OCI-LY1 (cell line): ENCODE measurements around the gene DLGAP4.

Source experiments
- H2AFZ ChIP-seq: fragments of 200-600 bp; sonication (generic), shearing (Covaris generic); 2 replicates; pipeline ENCODE4 v1.6.0; 2014; ENCODE audit warnings: antibody characterized with exemption, mild to moderate bottlenecking, low read length
- H3F3A ChIP-seq: fragments of 200-600 bp; sonication (generic), shearing (Covaris generic); 2 replicates; pipeline ENCODE4 v1.6.0; 2014; ENCODE audit warnings: mild to moderate bottlenecking, antibody characterized with exemption, low read length, moderate library complexity; ENCODE audit not compliant: insufficient read depth
- H3K27ac ChIP-seq: fragments of 200-600 bp; sonication (generic); 2 replicates; pipeline ENCODE4 v1.5.1; 2014; ENCODE audit warnings: low read length, mixed run types, mild to moderate bottlenecking, low read depth; ENCODE audit not compliant: poor library complexity, severe bottlenecking
- H3K27me3 ChIP-seq: fragments of 200-600 bp; sonication (generic); 2 replicates; pipeline ENCODE4 v1.6.0; 2014; ENCODE audit warnings: antibody characterized with exemption, mild to moderate bottlenecking, low read length, moderate library complexity; ENCODE audit not compliant: insufficient read depth
- H3K36me3 ChIP-seq: fragments of 200-600 bp; sonication (generic); 2 replicates; pipeline ENCODE4 v1.6.1; 2014; ENCODE audit warnings: mild to moderate bottlenecking, antibody characterized with exemption, low read length, moderate library complexity, mixed read lengths; ENCODE audit not compliant: insufficient read depth
- H3K4me1 ChIP-seq: fragments of 200-600 bp; sonication (generic); 2 replicates; pipeline ENCODE4 v1.5.1; 2014; ENCODE audit warnings: mild to moderate bottlenecking, low read length, moderate library complexity; ENCODE audit not compliant: insufficient read depth, severe bottlenecking
- H3K4me2 ChIP-seq: fragments of 200-600 bp; sonication (generic), shearing (Covaris generic); 2 replicates; pipeline ENCODE4 v1.6.1; 2014; ENCODE audit warnings: low read length
- H3K4me3 ChIP-seq: fragments of 200-600 bp; sonication (generic); 2 replicates; pipeline ENCODE4 v1.5.1; 2014; ENCODE audit warnings: low read length, low read depth, mild to moderate bottlenecking, mixed read lengths; ENCODE audit not compliant: poor library complexity, severe bottlenecking
- H3K79me2 ChIP-seq: fragments of 200-600 bp; shearing (Covaris generic); 2 replicates; pipeline ENCODE4 v1.6.1; 2016; ENCODE audit warnings: mixed run types, low read length, mixed read lengths; ENCODE audit not compliant: insufficient read depth
- H3K9ac ChIP-seq: fragments of 200-600 bp; sonication (generic), shearing (Covaris generic); 2 replicates; pipeline ENCODE4 v1.6.1; 2014; ENCODE audit warnings: mild to moderate bottlenecking, low read length, mixed read lengths
- H3K9me2 ChIP-seq: fragments of 200-600 bp; sonication (generic), shearing (Covaris generic); 2 replicates; pipeline ENCODE4 v1.6.1; 2014; ENCODE audit warnings: low read depth, mild to moderate bottlenecking, low read length, mixed read lengths
- H3K9me3 ChIP-seq: fragments of 200-600 bp; shearing (Covaris generic); 2 replicates; pipeline ENCODE4 v1.6.1; 2014; ENCODE audit warnings: low read length, mixed read lengths
- H4K20me1 ChIP-seq: fragments of 200-600 bp; sonication (generic), shearing (Covaris generic); 2 replicates; pipeline ENCODE4 v1.6.0; 2016; ENCODE audit warnings: mild to moderate bottlenecking, low read length; ENCODE audit not compliant: insufficient read depth
- CTCF ChIP-seq: fragments of 200-600 bp; sonication (generic), shearing (Covaris generic); IDR thresholded peaks from 2 replicates; pipeline ENCODE4 v1.5.1; 2017; ENCODE audit warnings: mild to moderate bottlenecking, antibody characterized with exemption, low read length, moderate library complexity, mixed read lengths
- EZH2 ChIP-seq: fragments of 200-600 bp; sonication (generic), shearing (Covaris generic); IDR thresholded peaks from 2 replicates; pipeline ENCODE4 v1.8.0; 2017; ENCODE audit warnings: borderline replicate concordance, mixed run types, mild to moderate bottlenecking, antibody characterized with exemption, low read length, moderate library complexity, mixed read lengths

DLGAP4 gene

GRCh38 chr20:36468149-36469000 lies 162.2 kb downstream of the DLGAP4 start:
- no peaks in the 10 kb centered on the region for H4K20me1 ChIP-seq
- no peak overlapping the region for H2AFZ ChIP-seq
- no peaks in the 10 kb centered on the region for H3K79me2 ChIP-seq
- H3K27ac ChIP-seq, result no peak overlapping the region
- peaks cover 40% of the 10 kb centered on the region for H3K4me1 ChIP-seq
- no peak for TF ChIP-seq CTCF
- TF ChIP-seq EZH2, result no peak
- H3F3A ChIP-seq, result no peaks in the 10 kb centered on the region
- H3K9ac ChIP-seq, result no peak overlapping the region
- no peaks in the 10 kb centered on the region for H3K36me3 ChIP-seq
- no peak overlapping the region for H3K4me3 ChIP-seq
- no peaks in the 10 kb centered on the region for H3K27me3 ChIP-seq
- H3K4me2 ChIP-seq, result no peak overlapping the region
- H3K9me3 ChIP-seq, result no peaks in the 10 kb centered on the region
- H3K9me2 ChIP-seq, result no peaks in the 10 kb centered on the region

- Histone ChIP-seq H2AFZ (no peak overlapping the region), H3F3A (no peaks in the 10 kb centered on the region), H3K79me2 (no peaks in the 10 kb centered on the region), H3K4me2 (0 out of 2 replicates have a peak overlapping the region, but pooled peaks have one; percentile 16), H3K9ac (no peak overlapping the region), H4K20me1 (no peaks in the 10 kb centered on the region), H3K27ac (no peak overlapping the region), H3K4me1 (peaks cover 38% of the 10 kb centered on the region), H3K27me3 (no peaks in the 10 kb centered on the region), H3K9me2 (no peaks in the 10 kb centered on the region), H3K4me3 (no peak overlapping the region), H3K36me3 (no peaks in the 10 kb centered on the region), H3K9me3 (no peaks in the 10 kb centered on the region)
- no peak for TF ChIP-seq CTCF
- no peak for TF ChIP-seq EZH2
These were observed 163.8 kb downstream of the DLGAP4 start for GRCh38 chr20:36469973-36470372.

GRCh38 chr20:36471885-36472636 lies 165.9 kb downstream of the DLGAP4 start:
- H3K27ac ChIP-seq, result no peak overlapping the region
- no peaks in the 10 kb centered on the region for H4K20me1 ChIP-seq
- no peaks in the 10 kb centered on the region for H3K79me2 ChIP-seq
- H3K27me3 ChIP-seq, result no peaks in the 10 kb centered on the region
- H3F3A ChIP-seq, result no peaks in the 10 kb centered on the region
- no peak overlapping the region for H3K9ac ChIP-seq
- H3K4me1 ChIP-seq, result peaks cover 32% of the 10 kb centered on the region
- no peaks in the 10 kb centered on the region for H3K9me3 ChIP-seq
- H2AFZ ChIP-seq, result no peak overlapping the region
- no peaks in the 10 kb centered on the region for H3K36me3 ChIP-seq
- no peaks in the 10 kb centered on the region for H3K9me2 ChIP-seq
- TF ChIP-seq CTCF, result no peak
- H3K4me2 ChIP-seq, result no peak overlapping the region
- no peak overlapping the region for H3K4me3 ChIP-seq
